Measurements from ENCODE around the gene GSX1. TPM values are rescaled to one million over a fixed set of nuclear protein-coding genes. Genes with fewer than 3 reads are reported as not detected.
A peak's percentile ranks its signal among the peaks of the same experiment; 100 is the strongest.

Gene GSX1
- total RNA-seq, 4 donors from 2014 or later = not detected

DNA sequence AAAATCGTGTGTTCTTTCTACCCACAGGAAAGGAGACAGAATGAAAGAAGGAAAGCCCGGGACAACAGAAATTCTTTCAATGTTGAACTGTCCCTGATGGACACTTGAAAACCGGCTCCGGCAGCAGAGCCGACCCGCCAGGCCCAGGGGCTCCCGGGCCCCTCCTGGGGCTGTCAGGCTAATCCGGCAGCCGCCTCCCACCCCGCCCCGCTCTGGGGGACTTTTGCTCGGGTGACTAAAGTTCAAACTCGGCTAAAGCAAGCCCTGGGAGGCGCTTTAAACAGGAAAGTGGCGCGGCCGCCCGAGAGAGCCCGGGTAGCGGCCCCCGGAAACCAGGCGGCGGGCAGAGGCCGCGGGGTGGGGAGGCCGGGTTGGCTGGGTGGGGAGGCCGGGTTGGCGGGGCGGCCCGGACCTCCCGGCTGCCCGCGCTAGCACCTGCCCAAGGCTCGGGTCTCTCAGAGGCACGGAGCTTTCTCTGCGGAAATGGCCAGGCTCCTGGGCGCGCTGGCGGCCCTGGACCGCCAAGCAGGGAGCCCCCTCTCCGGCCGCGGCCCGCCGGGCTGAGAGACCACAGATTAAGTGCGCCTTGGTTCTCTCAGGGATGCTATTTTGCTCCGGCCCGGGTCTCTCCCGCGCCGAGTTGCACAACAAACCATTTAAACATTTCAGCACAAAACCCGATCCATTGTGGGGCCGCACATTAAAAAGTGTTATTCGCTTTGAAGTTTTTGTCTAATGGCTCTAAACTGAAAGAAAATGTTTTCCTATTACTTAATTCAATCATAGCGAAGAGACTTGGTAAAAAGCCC is 2.6 kb upstream of the GSX1 start:
- Histone ChIP-seq H3K4me3 (peak overlapping the region; percentile 29), H3K27me3 (peaks cover 95% of the 10 kb centered on the region), H3K4me1 (peaks cover 45% of the 10 kb centered on the region), H3K27ac (no peak overlapping the region), H3K9me3 (no peaks in the 10 kb centered on the region), H3K36me3 (no peaks in the 10 kb centered on the region)
- no peak for TF ChIP-seq EP300 (IDR thresholded peaks at IDR 0.05)
- no peak for TF ChIP-seq POLR2AphosphoS5 (IDR thresholded peaks at IDR 0.05)
- TF ChIP-seq CTCF (IDR thresholded peaks at IDR 0.05) = no peak
- no peak for TF ChIP-seq POLR2A (IDR thresholded peaks at IDR 0.05)
- no peak for DNase-seq (ENCODE audit: low spot score in 2 of 2)
- WGBS = 2% methylated on average over 34 of the region's 55 CpGs

- Histone ChIP-seq H3K4me1 (peaks cover 46% of the 10 kb centered on the region), H3K9me3 (no peaks in the 10 kb centered on the region), H3K27me3 (peaks cover 99% of the 10 kb centered on the region), H3K4me3 (peak overlapping the region; percentile 45), H3K36me3 (no peaks in the 10 kb centered on the region), H3K27ac (no peak overlapping the region)
- no peak for TF ChIP-seq EP300 (IDR thresholded peaks at IDR 0.05)
- TF ChIP-seq POLR2AphosphoS5 (IDR thresholded peaks at IDR 0.05) = no peak
- no peak for DNase-seq (ENCODE audit: low spot score in 2 of 2)
- 3% methylated on average over 23 of the region's 23 CpGs for WGBS
These were observed 1.8 kb upstream of the GSX1 start for GRCh38 chr13:27790523-27790922.

- no peak for DNase-seq (ENCODE audit: low spot score in 2 of 2)
- TF ChIP-seq CTCF (IDR thresholded peaks at IDR 0.05) (no peak), POLR2A (IDR thresholded peaks at IDR 0.05) (no peak), POLR2AphosphoS5 (IDR thresholded peaks at IDR 0.05) (no peak), EP300 (IDR thresholded peaks at IDR 0.05) (no peak)
- peaks cover 46% of the 10 kb centered on the region for H3K4me1 ChIP-seq
- H3K36me3 ChIP-seq = no peaks in the 10 kb centered on the region
- WGBS = 6% methylated on average over 36 of the region's 36 CpGs
- no peaks in the 10 kb centered on the region for H3K9me3 ChIP-seq
- peak overlapping the region; percentile 45 for H3K4me3 ChIP-seq
- H3K27me3 ChIP-seq = peaks cover 100% of the 10 kb centered on the region
- H3K27ac ChIP-seq = no peak overlapping the region
These were observed 960 bp upstream of the GSX1 start for GRCh38 chr13:27791146-27791900.

- H3K27ac ChIP-seq = no peak overlapping the region
These were observed 336 bp upstream of the GSX1 start for GRCh38 chr13:27791901-27792392.

GRCh38 chr13:27793507-27794367 is 1.5 kb downstream of the GSX1 start:
- H3K4me1 ChIP-seq = peaks cover 46% of the 10 kb centered on the region
- TF ChIP-seq CTCF (IDR thresholded peaks at IDR 0.05) (no peak), EP300 (IDR thresholded peaks at IDR 0.05) (no peak), POLR2AphosphoS5 (IDR thresholded peaks at IDR 0.05) (no peak), POLR2A (IDR thresholded peaks at IDR 0.05) (no peak)
- H3K36me3 ChIP-seq = no peaks in the 10 kb centered on the region
- WGBS = 5% methylated on average over 20 of the region's 63 CpGs
- peaks cover 100% of the 10 kb centered on the region for H3K27me3 ChIP-seq
- H3K27ac ChIP-seq = no peak overlapping the region
- no peak for DNase-seq (ENCODE audit: low spot score in 2 of 2)
- no peaks in the 10 kb centered on the region for H3K9me3 ChIP-seq
- H3K4me3 ChIP-seq = no peak overlapping the region

More at GRCh38 chr13:27791901-27792392, 336 bp upstream of the GSX1 start:
- 11% methylated on average over 22 of the region's 22 CpGs for WGBS
- Histone ChIP-seq H3K36me3 (no peaks in the 10 kb centered on the region), H3K4me1 (peaks cover 46% of the 10 kb centered on the region), H3K4me3 (peak overlapping the region; percentile 45), H3K27me3 (peaks cover 100% of the 10 kb centered on the region), H3K9me3 (no peaks in the 10 kb centered on the region)
- no peak for TF ChIP-seq POLR2AphosphoS5 (IDR thresholded peaks at IDR 0.05)
- DNase-seq (ENCODE audit: low spot score in 2 of 2) = no peak
